ENCODE measurements around the gene PRSS21.

Gene PRSS21

GRCh38 chr16:2816751-2817339 lies at the start of gene PRSS21:
Gene PRSS21 (plus strand): TSS chr16:2817237. CDS start chr16:2817269, 32 bp downstream.
- Histone ChIP-seq H4K20me1 (0 out of 2 replicates have a peak, but pooled peaks cover 7% of the 10 kb centered on the region), H3K4me1 (peaks cover 39% of the 10 kb centered on the region), H3K4me3 (peak within 1 kb of the TSS; percentile 61), H3K27ac (peak within 1 kb of the TSS; percentile 74), H3K36me3 (no peaks in the 10 kb centered on the region), H3K9me3 (no peaks in the 10 kb centered on the region), H3K27me3 (no peaks in the 10 kb centered on the region), H3K9ac (peak within 1 kb of the TSS; percentile 67; the same call in 1 of the 2 replicates), H3K4me2 (peak within 1 kb of the TSS; percentile 71)
- TF ChIP-seq Cebpa-rat (IDR thresholded peaks at IDR 0.05), result no peak

- no peak overlapping the region for H3K4me3 ChIP-seq
- peaks cover 100% of the 10 kb centered on the region for H3K36me3 ChIP-seq
- peak overlapping the region; percentile 63 for H3K9ac ChIP-seq
- H3K27me3 ChIP-seq, result no peaks in the 10 kb centered on the region
- peaks cover 44% of the 10 kb centered on the region for H3K4me1 ChIP-seq
- H4K20me1 ChIP-seq, result peaks cover 100% of the 10 kb centered on the region
- no peaks in the 10 kb centered on the region for H3K9me3 ChIP-seq
- peak overlapping the region; percentile 53; the same call in 1 of the 2 replicates for H3K27ac ChIP-seq
- TF ChIP-seq Cebpa-rat (IDR thresholded peaks at IDR 0.05), result no peak
- H3K4me2 ChIP-seq, result peak overlapping the region; percentile 77
Measured at GRCh38 chr16:2767891-2768290, 49.1 kb upstream of the PRSS21 start.

- TF ChIP-seq Cebpa-rat (IDR thresholded peaks at IDR 0.05), result no peak
- H3K27ac ChIP-seq, result peak overlapping the region; percentile 53
- H3K4me3 ChIP-seq, result no peak overlapping the region
- no peaks in the 10 kb centered on the region for H3K9me3 ChIP-seq
- peaks cover 100% of the 10 kb centered on the region for H4K20me1 ChIP-seq
- H3K27me3 ChIP-seq, result no peaks in the 10 kb centered on the region
- peak overlapping the region; percentile 77 for H3K4me2 ChIP-seq
- H3K9ac ChIP-seq, result peak overlapping the region; percentile 63
- peaks cover 44% of the 10 kb centered on the region for H3K4me1 ChIP-seq
- peaks cover 100% of the 10 kb centered on the region for H3K36me3 ChIP-seq
Measured at GRCh38 chr16:2768403-2769089, 48.5 kb upstream of the PRSS21 start.

GRCh38 chr16:2769100-2769529 lies 47.9 kb upstream of the PRSS21 start:
- peaks cover 100% of the 10 kb centered on the region for H4K20me1 ChIP-seq
- H3K4me3 ChIP-seq, result no peak overlapping the region
- H3K4me1 ChIP-seq, result peaks cover 46% of the 10 kb centered on the region
- H3K36me3 ChIP-seq, result peaks cover 100% of the 10 kb centered on the region
- H3K27me3 ChIP-seq, result no peaks in the 10 kb centered on the region
- no peaks in the 10 kb centered on the region for H3K9me3 ChIP-seq
- H3K27ac ChIP-seq, result peak overlapping the region; percentile 53
- 0 out of 2 replicates have a peak overlapping the region, but pooled peaks have one; percentile 34 for H3K9ac ChIP-seq
- peak overlapping the region; percentile 77 for H3K4me2 ChIP-seq
- TF ChIP-seq Cebpa-rat (IDR thresholded peaks at IDR 0.05), result no peak

- H4K20me1 ChIP-seq, result peaks cover 100% of the 10 kb centered on the region
Measured at GRCh38 chr16:2769675-2770056, 47.4 kb upstream of the PRSS21 start.

GRCh38 chr16:2770057-2770951 lies 46.7 kb upstream of the PRSS21 start:
- no peak for TF ChIP-seq Cebpa-rat (IDR thresholded peaks at IDR 0.05)
- Histone ChIP-seq H3K4me3 (no peak overlapping the region), H3K4me1 (peaks cover 58% of the 10 kb centered on the region), H3K27ac (peak overlapping the region; percentile 53; the same call in 1 of the 2 replicates), H3K27me3 (no peaks in the 10 kb centered on the region), H3K9ac (no peak overlapping the region), H4K20me1 (peaks cover 100% of the 10 kb centered on the region), H3K36me3 (peaks cover 100% of the 10 kb centered on the region), H3K4me2 (no peak overlapping the region; the same call in 1 of the 2 replicates), H3K9me3 (no peaks in the 10 kb centered on the region)

More at GRCh38 chr16:2769675-2770056, 47.4 kb upstream of the PRSS21 start:
- H3K27ac ChIP-seq, result peak overlapping the region; percentile 53
- TF ChIP-seq Cebpa-rat (IDR thresholded peaks at IDR 0.05), result no peak
- no peak overlapping the region for H3K4me3 ChIP-seq
- H3K9me3 ChIP-seq, result no peaks in the 10 kb centered on the region
- no peaks in the 10 kb centered on the region for H3K27me3 ChIP-seq
- H3K4me1 ChIP-seq, result peaks cover 51% of the 10 kb centered on the region
- peak overlapping the region; percentile 77 for H3K4me2 ChIP-seq
- H3K9ac ChIP-seq, result 0 out of 2 replicates have a peak overlapping the region, but pooled peaks have one; percentile 34
- peaks cover 100% of the 10 kb centered on the region for H3K36me3 ChIP-seq

GRCh38 chr16:2771496-2772402 lies 45.3 kb upstream of the PRSS21 start:
- H3K4me1 ChIP-seq, result peaks cover 62% of the 10 kb centered on the region
- H3K27ac ChIP-seq, result no peak overlapping the region
- TF ChIP-seq Cebpa-rat (IDR thresholded peaks at IDR 0.05), result no peak
- no peaks in the 10 kb centered on the region for H3K9me3 ChIP-seq
- no peaks in the 10 kb centered on the region for H3K27me3 ChIP-seq
- peaks cover 88% of the 10 kb centered on the region for H3K36me3 ChIP-seq
- H3K4me3 ChIP-seq, result no peak overlapping the region
- H4K20me1 ChIP-seq, result peaks cover 100% of the 10 kb centered on the region
- no peak overlapping the region for H3K9ac ChIP-seq
- H3K4me2 ChIP-seq, result no peak overlapping the region

GRCh38 chr16:2773188-2773968 lies 43.7 kb upstream of the PRSS21 start:
- no peak overlapping the region for H3K4me3 ChIP-seq
- H3K4me1 ChIP-seq, result peaks cover 49% of the 10 kb centered on the region
- H3K36me3 ChIP-seq, result peaks cover 72% of the 10 kb centered on the region
- no peaks in the 10 kb centered on the region for H3K27me3 ChIP-seq
- no peak overlapping the region for H3K27ac ChIP-seq
- no peak overlapping the region for H3K9ac ChIP-seq
- H4K20me1 ChIP-seq, result peaks cover 84% of the 10 kb centered on the region
- no peak for TF ChIP-seq Cebpa-rat (IDR thresholded peaks at IDR 0.05)
- H3K4me2 ChIP-seq, result no peak overlapping the region
- no peaks in the 10 kb centered on the region for H3K9me3 ChIP-seq
